ENCODE data around the gene SEMA3E. TPM values are rescaled to one million over a fixed set of nuclear protein-coding genes. Genes with fewer than 3 reads are reported as not detected.
"Not testable (repeated sequence)": the region's sequence is repeated elsewhere in the genome, so short reads cannot be mapped to it uniquely, and the experiment has no call there.

The SEMA3E gene
- total RNA-seq, 1 donor from 2014 or later = 0.96 TPM

GRCh38 chr7:83681200-83681778, 32.4 kb upstream of the SEMA3E start:
- Mint-ChIP-seq H3K9me3 (ENCODE audit: unreplicated experiment) (no peaks in the 10 kb centered on the region), H3K27ac (ENCODE audit: unreplicated experiment) (no peak overlapping the region), H3K4me3 (ENCODE audit: unreplicated experiment) (no peak overlapping the region), H3K36me3 (ENCODE audit: unreplicated experiment) (no peaks in the 10 kb centered on the region), H3K4me1 (ENCODE audit: low read depth, unreplicated experiment) (peaks cover 17% of the 10 kb centered on the region), H3K27me3 (ENCODE audit: unreplicated experiment) (no peaks in the 10 kb centered on the region)
- TF ChIP-seq CTCF (IDR thresholded peaks at IDR 0.05; ENCODE audit: partially characterized antibody, unreplicated experiment) = no peak
- no peak for DNase-seq

- Mint-ChIP-seq H3K4me3 (ENCODE audit: unreplicated experiment) (no peak overlapping the region), H3K9me3 (ENCODE audit: unreplicated experiment) (peaks cover 2% of the 10 kb centered on the region), H3K27me3 (ENCODE audit: unreplicated experiment) (peaks cover 2% of the 10 kb centered on the region), H3K36me3 (ENCODE audit: unreplicated experiment) (peaks cover 6% of the 10 kb centered on the region), H3K27ac (ENCODE audit: unreplicated experiment) (no peak overlapping the region), H3K4me1 (ENCODE audit: low read depth, unreplicated experiment) (peaks cover 17% of the 10 kb centered on the region)
- no peak for TF ChIP-seq CTCF (IDR thresholded peaks at IDR 0.05; ENCODE audit: partially characterized antibody, unreplicated experiment)
- no peak for DNase-seq
Observed at GRCh38 chr7:83677180-83677866, 28.4 kb upstream of the SEMA3E start.

GRCh38 chr7:83673291-83673690, 24.4 kb upstream of the SEMA3E start:
- not testable (repeated sequence) for H3K27ac Mint-ChIP-seq (ENCODE audit: unreplicated experiment); H3K4me3 Mint-ChIP-seq (ENCODE audit: unreplicated experiment); DNase-seq; H3K36me3 Mint-ChIP-seq (ENCODE audit: unreplicated experiment); H3K9me3 Mint-ChIP-seq (ENCODE audit: unreplicated experiment); H3K27me3 Mint-ChIP-seq (ENCODE audit: unreplicated experiment)
- H3K4me1 Mint-ChIP-seq (ENCODE audit: low read depth, unreplicated experiment) = peaks cover 15% of the 10 kb centered on the region

- Mint-ChIP-seq H3K27ac (ENCODE audit: unreplicated experiment) (no peak overlapping the region), H3K4me1 (ENCODE audit: low read depth, unreplicated experiment) (peaks cover 4% of the 10 kb centered on the region), H3K9me3 (ENCODE audit: unreplicated experiment) (peaks cover 2% of the 10 kb centered on the region), H3K36me3 (ENCODE audit: unreplicated experiment) (peaks cover 6% of the 10 kb centered on the region), H3K4me3 (ENCODE audit: unreplicated experiment) (no peak overlapping the region), H3K27me3 (ENCODE audit: unreplicated experiment) (peaks cover 4% of the 10 kb centered on the region)
- no peak for TF ChIP-seq CTCF (IDR thresholded peaks at IDR 0.05; ENCODE audit: partially characterized antibody, unreplicated experiment)
- DNase-seq = no peak
Observed at GRCh38 chr7:83672157-83672556, 23.2 kb upstream of the SEMA3E start.

GRCh38 chr7:83663131-83663530, 14.2 kb upstream of the SEMA3E start:
- H3K27ac Mint-ChIP-seq (ENCODE audit: unreplicated experiment) = no peak overlapping the region

More at GRCh38 chr7:83663131-83663530, 14.2 kb upstream of the SEMA3E start:
- Mint-ChIP-seq H3K9me3 (ENCODE audit: unreplicated experiment) (no peaks in the 10 kb centered on the region), H3K4me3 (ENCODE audit: unreplicated experiment) (no peak overlapping the region), H3K36me3 (ENCODE audit: unreplicated experiment) (no peaks in the 10 kb centered on the region), H3K27me3 (ENCODE audit: unreplicated experiment) (no peaks in the 10 kb centered on the region), H3K4me1 (ENCODE audit: low read depth, unreplicated experiment) (no peaks in the 10 kb centered on the region)
- TF ChIP-seq CTCF (IDR thresholded peaks at IDR 0.05; ENCODE audit: partially characterized antibody, unreplicated experiment) = no peak
- DNase-seq = no peak

Data from glutamatergic neuron (in vitro differentiated cells).